Lung microvascular endothelial cell (primary cell): ENCODE data around the gene C10orf88. TPM values are rescaled to one million over a fixed set of nuclear protein-coding genes. Genes with fewer than 3 reads are reported as not detected.
"Not testable (repeated sequence)": the region's sequence is repeated elsewhere in the genome, so short reads cannot be mapped to it uniquely, and the experiment has no call there.

Source experiments
- DNase-seq, 2 donors: peaks; one replicate each; pipeline versions ENCODE4 v3.0.0 to v3.0.0-alpha.2; 2010; ENCODE audit warnings: low read depth in 2 of 2
- total RNA-seq: library from RNA; depleted of rRNA; stranded (reverse); fragments of >200 nt; gene quantifications from 2 replicates; pipeline ENCODE4 v1.2.1, GENCODE V29; 2014

The C10orf88 gene
- total RNA-seq, 1 donor from 2014 or later = 15.9 TPM

DNA sequence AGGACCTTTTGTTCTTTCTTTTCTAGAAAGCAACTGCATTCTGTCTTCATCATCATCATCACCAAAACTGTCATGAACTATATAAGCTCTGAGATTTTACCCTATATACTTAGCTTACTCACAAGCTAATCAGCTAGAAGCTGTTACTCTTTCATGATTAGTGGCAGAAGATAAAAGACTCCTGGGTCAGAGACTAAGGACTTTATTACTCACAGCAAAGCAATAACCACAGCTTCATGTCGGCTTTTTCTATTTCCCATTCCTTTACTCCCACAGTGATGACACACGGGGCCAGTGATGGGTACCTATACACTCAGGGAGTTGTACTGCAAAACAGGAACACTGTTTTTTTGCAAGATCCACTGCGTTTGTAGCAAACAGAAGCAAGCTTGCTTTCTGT lies 8.4 kb upstream of the C10orf88 start:
- no peak for DNase-seq

DNA sequence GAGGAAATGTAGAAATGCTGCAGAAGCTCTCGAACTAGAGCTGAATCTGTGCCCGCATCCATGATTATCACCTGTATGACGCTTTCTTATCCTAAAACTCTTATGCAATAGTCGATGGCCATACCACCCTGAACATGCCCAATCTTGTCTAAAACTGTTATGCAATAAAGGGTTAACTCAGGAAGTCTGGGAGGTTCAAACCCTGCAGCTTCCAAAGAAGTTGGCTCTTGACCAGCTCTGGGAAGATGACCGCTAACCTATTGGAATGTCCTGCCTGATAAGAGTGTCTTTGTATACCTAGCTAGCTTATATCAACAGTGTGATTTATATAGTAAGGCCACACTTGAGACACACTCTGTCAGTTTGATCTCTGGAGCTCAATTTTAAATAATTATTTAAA lies 3.4 kb upstream of the C10orf88 start:
- DNase-seq = no peak

DNA sequence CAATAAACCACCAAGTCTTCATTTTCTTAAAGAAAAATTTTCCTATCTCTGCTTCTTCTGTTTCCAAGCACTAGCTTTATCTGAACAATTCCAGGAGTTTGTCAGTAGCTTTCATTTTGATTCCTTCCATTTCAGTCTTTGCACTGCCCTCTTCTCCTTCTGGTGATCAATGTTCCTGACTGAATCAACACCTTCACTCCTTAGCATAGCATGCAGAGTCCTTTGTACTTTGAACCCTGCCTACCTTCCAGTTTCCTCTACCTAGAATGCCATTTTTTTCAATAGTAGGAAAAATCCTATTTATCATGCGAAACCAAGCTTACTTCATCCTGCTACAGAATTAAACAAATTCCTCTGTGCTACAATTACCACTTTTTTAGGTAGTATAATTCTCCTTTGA lies 1.9 kb upstream of the C10orf88 start:
- no peak for DNase-seq

DNA sequence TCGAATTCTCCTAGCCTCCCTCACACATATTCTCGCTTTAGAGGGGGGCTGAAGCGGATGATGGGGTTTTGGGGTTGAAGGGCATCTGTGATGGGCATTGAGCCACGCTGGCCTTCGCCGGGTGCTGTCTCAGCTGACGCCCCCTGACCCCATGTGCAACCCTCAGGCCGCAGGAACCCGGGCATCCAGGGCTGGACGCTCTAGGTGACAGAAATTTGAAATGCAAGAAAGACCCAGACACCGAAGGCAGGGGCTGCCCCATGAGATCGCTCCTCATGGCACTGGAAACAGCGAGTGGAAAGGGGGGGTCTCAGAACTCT lies 664 bp upstream of the C10orf88 start:
- DNase-seq = no peak

DNA sequence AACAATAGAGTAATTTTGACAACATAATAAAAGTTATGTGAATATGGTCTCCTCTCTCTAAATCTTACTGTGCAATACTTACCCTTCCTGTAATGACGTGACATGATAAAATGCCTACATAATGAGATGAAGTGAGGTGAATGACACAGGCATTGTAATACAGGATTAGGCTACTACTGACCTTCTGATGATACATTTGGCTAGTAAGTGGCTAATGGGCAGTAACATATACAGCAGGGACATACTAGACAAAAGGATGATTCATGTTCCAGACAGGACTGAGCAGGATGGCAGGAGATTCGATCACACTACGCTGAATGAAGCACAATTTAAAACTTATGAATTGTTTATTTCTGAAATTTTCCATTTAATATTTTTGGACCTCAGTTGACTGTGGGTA lies 4.7 kb downstream of the C10orf88 start:
- peak; percentile 23 to 49 for DNase-seq

DNA sequence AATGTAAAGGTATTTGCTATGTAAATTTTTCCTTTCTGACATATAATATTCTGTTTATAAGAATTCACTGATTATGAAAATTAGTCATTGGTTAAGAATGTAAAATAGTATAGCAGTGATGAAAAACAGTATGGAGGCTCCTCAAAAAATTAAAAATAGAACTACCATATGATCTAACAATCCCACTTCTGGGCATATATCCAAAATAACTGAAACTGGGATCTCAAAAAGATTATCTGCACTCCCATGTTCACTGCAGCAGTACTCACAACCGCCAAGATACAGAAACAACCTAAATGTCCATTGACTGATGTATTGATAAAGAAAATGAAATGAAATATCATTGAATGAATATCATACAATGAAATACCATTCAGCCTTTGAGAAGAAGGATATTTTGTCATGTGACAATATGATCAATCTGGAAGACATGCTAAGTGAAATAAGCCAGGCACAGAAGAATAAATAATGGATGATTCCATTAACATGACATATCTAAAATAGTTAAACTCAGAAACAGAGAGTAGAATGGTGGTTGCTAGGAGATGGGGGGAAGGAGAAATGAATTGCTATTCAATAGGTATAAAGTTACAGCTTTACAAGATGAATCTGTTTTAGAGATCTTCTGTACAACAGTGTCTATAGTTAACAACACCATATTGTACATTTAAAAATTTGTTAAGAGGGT lies 14.0 kb downstream of the C10orf88 start:
- DNase-seq = peak; percentile 19 to 51

DNA sequence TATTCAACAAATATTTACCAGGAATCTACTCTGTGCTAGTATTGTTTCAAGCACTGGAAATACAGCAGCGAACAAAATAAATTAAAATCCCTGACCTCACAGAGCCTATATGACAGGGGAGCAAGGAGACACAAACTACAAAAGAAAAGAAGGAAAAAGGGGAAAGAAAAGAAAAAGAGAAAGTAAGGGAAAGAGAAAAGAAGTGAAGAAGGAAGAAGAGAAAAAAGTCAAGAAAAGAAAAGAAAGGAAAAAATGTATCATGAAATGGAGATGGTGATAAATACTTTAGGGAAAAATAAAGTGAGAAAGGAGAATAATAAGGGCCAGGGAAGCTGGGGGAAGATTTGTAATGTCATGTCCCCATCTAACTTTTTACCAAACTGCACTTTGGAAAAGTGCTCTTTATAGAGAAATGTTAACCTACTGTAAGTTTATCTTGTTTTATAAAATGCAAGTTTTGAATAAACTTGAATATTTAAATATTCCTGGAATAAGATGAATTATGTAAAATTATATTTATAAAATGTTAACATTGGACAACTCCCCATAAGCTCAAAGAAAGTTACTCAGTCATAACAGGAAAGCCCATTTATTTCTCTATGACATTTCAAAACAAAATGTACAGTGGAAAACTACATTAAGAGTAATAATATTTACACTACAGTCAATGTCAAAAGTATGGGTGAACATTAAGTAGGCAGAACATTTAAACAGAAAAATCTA lies 14.7 kb downstream of the C10orf88 start:
- DNase-seq = no peak

DNA sequence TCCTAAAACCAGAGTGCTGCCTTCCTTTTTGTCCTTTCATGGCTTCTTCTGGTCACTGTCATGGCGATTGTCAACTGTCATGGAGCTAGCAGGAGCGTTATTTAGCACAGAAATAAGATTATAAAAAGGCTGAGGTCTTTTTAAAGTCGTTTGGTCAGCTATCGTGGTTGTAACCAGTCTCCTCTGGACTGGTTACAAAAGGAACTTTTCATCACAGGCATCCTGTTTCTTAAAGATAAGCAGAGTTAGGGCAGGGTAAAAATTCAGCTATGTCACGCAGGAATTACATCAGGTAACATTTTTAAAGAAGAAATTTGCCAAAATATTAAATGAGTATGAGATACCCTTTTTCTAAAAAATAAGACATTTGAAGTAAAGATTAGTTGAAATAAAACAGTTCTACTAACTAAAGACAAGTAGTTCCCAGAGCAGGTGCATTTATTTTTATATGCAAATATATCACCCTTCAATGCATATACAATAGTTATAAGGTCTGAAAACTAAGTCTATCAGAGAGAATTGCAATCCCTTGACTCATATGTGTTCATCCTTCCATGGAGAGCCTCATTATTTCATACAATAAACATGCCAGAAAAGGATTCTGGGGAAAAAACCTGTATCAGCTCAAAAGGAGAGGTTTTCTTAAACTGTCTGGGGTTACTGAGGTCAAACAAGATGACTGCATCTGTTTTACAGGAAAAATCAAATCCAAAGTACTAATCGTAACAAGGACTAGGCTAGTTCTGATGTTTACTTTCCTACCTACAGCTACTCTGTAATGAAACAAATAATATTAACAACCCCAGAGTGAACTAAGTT lies 22.7 kb downstream of the C10orf88 start:
- DNase-seq = no peak

DNA sequence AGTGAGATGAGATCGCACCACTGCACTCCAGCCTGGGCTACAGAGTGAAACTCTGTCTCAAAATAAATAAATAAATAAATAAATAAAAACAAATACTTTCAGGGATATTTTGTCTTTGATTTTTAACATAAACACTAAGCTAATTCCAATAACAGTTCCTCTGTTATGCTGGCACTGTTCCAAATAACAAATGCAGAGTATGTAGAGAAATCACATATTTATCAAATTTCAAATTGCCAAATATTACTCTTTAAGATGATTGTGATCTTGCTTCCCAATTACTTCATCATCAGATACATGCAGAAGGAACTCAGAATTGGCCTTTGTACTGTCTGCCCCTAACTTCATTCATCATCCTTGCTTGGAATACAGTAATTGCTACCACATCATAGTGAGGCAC lies 23.9 kb downstream of the C10orf88 start:
- DNase-seq = no peak

DNA sequence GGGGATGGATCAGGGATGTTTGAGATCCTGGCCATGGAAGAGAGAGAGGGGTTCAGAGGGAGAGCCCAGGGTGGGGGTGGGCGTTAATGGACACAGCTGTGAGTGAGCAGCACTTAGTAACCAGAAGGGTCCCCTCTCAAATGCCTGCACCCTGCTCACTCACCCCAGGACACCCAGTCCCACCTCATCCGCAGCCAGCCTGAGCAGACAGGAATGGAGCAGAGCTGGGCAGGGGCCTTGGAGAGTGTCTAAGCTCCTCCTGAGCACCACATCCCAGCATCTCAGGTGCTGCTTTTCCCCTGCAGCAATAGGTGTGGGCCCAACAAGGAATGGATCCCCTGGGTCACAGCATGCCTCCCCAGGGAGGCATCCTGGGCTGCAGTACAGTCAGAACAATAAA lies 38.3 kb downstream of the C10orf88 start:
- no peak for DNase-seq

DNA sequence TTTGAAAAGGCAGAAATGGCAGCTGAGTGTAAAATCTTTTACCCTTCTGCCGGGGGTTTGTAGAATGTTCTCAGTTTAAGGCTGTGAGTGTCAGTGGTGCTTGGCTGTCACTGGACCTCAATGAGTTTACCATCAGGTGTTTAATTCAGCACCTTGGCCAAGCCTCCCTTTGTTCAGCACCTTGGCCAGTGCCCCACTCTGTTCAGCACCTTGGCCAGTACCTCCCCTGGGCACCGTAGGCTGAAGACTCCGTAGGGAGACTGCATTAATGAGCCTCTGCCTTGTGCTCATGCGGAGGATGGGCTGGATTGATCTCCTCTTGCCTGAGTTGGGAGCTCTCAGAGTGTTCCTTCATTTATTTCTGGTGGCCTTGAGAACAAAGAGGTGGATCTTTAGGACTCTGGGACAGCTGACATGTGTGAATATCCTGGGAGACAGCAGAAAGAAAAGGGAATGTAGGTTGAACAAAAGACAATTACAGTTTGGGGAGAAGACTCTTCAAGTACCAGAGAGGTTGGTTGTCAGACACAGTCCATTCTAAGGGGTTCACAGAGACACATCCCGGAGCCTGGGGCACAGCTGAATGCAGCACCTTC lies 42.0 kb downstream of the C10orf88 start:
- DNase-seq = peak; percentile 69

DNA sequence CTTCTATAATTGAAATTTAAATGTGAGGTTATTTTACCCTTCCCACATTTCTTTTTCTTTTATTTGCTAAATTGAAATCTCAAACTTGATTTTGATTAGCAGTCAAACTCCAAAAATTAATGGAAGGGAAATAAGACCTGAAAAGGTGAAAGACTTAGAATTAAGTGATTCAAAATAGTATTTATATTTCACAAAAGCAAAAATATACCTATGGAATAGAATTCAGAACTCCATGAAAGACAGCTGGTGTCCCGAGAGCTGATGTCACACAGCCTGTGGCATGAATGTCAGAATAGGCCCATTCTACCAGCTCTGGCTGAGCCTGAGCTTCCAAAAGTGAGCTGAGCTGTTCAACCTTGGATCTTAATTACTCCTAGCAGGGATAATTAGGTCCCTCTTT lies 43.7 kb downstream of the C10orf88 start, which contains the start of gene FAM24A:
Gene FAM24A (plus strand): TSS at position 301 of the 400 bp plus-strand sequence. CDS start 1,025 bp downstream, outside the sequence.
- DNase-seq = no peak

DNA sequence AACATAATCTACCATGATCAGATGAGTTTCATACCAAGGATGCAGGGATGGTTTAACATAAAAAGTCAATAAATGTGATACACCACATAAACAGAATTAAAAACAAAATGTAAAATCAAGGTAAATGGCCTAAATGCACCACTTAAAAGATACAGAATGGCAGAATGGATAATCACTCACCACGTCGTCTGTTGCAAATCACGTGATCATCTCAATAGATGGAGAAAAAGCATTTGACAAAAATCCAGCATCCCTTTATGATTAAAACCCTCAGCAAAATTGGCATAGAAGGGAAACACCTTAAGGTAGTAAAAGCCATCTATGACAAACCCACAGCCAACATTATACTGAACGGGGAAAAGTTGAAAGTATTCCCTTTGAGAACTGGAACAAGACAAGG lies 50.2 kb downstream of the C10orf88 start:
- not testable (repeated sequence) for DNase-seq

DNA sequence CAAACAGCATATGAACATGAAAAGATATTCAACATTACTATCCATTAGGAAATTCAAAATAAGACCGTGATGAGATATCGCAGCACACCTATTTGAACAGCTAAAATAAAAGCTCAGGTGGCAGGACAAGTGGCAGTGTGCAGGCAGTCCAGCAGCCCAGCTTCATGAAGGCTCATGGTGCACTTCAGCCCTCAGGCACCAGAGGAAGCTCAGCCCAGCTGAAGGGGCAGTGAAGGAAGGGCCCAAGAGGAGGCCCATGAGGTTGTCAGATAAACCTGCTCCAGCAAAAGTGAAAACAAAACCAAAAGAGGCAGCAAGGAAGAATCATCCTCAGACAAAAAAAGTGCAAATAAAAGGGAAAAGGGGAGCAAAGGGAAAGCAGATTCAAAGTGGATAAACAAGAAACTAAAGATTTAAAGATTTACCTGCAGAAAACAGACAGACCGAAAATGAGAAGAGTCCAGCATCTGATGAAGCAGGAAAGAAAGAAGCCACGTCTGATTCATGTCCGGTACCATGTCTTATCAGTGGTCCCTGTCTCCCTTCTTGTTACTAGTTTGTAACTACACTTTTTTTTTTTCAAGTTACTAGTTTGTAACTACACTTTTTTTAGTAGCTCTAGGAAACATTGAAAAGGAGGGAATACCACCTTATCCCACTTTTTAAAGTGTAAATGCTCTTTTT lies 59.6 kb downstream of the C10orf88 start:
- no peak for DNase-seq

DNA sequence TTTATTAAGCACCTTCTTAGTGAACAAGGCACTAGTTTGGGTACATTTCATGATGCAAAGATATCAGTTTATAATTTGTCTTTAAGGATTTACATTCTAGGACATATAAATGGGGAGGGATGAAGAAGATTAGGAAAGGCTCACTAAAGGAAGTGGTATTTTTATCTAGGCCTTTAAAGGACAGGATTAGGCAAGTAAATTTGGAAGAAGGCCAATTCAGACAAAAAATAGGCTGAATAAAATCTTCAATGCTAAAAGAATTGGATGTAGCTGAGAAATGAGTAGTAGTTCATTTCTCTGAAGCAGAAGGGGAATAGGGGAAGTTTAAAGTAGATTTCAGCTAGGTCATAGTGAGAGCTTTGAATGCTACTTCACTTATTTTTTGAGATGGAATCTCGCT lies 69.9 kb downstream of the C10orf88 start:
- DNase-seq = no peak

DNA sequence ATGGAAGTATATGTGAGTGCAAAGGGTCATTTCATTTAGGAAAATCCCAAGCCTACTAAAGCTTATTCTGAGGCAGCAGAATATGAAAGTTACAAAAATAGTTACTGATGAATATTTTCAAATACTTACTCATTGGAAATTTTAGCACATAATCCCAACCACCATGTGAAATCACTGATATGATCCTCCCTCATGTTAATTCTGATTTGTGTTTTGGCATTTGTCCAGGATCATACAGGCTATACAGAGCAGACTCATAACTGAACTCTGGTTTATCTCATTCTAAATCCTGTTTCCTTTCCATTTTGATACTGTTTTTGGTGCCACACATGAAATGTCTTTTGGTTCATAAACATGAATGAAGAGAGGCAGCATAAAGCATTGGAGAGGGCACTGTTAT lies 71.3 kb downstream of the C10orf88 start:
- DNase-seq = peak in 1 of 2 donors; percentile 47

Other genes with a start within 250 kb of the C10orf88 start
- gene CUZD1, start 108.4 kb downstream of the C10orf88 start, total RNA-seq = 0.20 and 0.44 TPM in 2 replicates
- gene FAM24B, start 74.6 kb downstream of the C10orf88 start, total RNA-seq = 0.60 and 3.5 TPM in 2 replicates
- not detected in 2 replicates for gene FAM24A, start 43.6 kb downstream of the C10orf88 start, total RNA-seq
- 2.4 and 2.8 TPM in 2 replicates for gene PSTK, start 26.2 kb upstream of the C10orf88 start, total RNA-seq
- gene IKZF5, start 54.6 kb upstream of the C10orf88 start, total RNA-seq = 1.7 and 2.2 TPM in 2 replicates
- gene ACADSB, start 54.8 kb upstream of the C10orf88 start, total RNA-seq = 3.2 and 3.9 TPM in 2 replicates
- not detected in 2 replicates for gene HMX3, start 181.7 kb upstream of the C10orf88 start, total RNA-seq
- gene HMX2, start 193.9 kb upstream of the C10orf88 start, total RNA-seq = not detected in 2 replicates
- 131 and 163 TPM in 2 replicates for gene BUB3, start 200.2 kb upstream of the C10orf88 start, total RNA-seq